ENCODE data around the gene L2HGDH.

The L2HGDH gene

DNA sequence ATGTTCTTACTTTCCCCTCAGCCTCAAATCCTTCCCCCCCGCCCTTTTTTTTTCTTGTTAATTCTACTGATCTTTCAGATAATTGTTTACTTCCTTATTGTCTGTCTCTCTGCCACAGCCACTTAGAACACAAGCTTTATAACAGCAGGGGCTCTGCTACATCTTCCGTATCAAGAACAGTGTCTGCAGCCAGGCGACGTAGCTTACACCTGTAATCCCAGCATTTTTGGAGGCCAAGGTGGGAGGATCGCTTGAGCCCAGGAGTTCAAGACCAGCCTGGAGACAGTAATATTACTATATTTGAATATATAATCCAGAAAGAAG is 86.1 kb downstream of the L2HGDH start:
- FAIRE-seq: no peak

DNA sequence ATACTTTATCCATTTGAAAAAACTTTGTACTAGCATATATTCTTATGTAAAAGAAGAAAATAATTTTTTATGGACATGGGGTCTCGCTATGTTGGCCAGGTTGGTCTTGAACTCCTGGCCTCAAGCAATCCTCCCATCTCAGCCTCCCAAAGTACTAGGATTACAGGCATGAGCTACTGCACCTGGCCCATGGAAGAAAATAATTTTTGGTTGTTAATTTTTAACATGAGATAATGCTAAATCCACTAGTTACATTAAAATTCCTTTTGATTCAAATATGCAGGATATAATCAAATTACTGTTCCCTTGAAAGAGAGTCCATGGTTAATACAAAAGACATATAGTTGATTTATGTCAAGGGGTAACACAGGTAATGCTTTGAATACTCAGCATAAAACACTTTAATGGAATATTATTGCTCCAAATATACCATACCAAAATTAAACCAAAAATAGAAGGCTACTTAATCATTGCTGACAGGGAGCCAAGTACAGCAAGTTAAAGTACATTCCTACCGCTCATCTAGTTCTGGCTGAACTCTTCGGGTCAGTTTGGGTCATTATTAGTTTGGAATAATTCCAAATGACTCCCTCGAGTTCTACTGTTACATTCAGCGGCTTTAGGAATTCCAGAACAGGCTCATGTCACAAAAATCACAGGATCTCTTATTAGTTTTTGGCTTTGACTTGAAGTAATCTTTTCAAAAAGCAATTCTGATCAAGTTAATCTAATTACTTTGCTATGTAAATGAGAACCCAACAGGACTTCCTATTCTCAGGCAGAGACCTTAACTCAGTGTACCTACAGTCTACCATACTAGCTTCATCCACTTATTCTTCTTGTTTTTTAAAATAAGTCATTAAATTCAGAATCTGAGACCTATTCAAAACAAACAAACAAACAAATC is 86.7 kb downstream of the L2HGDH start:
- no peak for FAIRE-seq

DNA sequence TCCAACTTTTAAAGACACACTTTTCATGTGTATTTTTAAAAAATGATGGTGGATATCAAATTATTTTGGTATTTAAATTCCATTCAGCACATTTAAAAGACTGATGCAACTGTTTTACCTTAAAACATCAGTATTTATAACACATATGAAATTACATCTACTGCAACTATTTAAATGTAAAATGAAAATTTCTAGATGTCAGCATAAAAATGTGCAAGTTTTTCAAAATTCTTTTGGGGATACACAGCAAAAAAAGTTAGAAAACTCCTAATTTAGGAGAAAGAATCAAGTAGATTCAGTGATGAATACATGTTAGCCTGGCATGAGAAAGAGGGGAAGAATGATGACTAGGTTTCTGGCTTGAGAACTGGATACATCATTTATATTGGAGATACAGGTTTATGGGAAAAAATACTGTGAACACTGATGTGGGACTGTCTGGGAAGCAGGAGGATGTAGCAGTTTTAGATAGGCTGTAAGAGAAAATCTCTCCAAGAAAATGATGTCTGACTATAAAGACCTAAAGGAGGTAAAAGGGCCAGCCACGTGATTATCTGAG is 89.9 kb downstream of the L2HGDH start:
- no peak for FAIRE-seq

DNA sequence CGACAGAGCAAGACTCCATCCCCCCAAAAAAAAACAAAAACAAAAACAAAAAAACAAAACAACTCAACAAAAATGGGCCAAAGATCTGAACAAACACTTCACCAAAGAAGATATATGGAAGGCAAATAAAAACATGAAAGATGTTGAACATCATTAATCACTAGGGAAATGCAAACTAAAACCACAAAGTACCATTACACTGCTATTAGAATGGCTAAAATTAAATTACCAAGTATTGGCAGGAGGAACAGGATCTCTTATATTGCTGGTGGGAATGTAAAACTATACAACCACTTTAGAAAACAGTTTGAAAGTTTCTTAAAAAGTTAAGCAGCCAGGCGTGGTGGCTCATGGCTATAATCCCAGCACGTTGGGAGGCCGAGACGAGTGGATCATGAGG is 93.5 kb downstream of the L2HGDH start:
- no peak for FAIRE-seq

DNA sequence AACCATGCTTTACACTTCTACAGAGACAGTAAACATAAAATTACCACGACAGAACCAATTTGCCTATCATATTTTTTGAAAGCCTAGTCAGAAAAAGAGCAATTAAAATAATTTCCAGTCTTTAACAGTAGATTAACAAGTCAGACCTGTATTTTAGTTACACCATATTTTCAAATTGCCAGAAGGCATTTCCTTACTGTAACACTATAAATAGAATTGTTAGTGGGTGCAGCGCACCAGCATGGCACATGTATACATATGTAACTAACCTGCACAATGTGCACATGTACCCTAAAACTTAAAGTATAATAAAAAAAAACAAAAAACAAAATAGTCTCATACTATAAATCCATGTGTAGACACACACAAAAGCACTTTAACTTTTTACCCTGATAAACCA is 96.6 kb downstream of the L2HGDH start:
- FAIRE-seq: no peak

DNA sequence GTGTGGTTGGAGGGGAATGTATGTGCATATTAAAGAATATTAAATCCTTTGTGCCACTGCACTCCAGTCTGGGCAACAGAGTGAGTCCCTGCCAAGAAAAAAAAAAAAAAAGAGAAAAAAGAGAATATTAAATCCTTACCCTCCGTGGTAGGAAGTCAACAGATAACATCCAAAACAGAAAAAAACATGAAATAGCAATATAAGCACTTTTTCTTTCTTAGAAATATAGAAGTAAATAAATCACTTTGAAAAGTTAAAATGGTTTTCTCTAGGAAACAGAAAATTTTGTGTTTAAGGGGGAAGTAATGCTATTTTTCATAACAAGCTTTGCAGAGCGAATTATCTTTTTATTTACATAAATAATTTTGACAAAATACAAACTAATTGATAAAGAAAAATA is 98.2 kb downstream of the L2HGDH start:
- no peak for FAIRE-seq

DNA sequence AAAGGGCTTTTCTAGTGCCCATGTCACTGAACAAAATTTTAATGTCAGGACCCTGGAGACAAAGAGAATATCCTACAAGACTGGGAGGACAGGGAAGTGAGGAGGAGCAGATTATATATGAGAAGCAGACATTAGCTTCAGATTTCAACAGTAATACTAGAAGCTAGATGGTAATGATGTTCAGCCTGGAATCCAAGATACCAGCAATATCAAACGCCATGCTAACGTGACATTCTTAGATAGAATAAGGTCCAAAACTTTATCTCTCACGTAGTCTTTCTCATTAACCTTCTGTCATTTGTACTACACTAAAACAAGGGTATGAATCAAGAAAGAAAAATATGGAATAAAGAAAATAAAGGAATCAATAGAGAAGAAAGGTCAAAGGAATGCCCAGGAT is 99.3 kb downstream of the L2HGDH start:
- no peak for FAIRE-seq

DNA sequence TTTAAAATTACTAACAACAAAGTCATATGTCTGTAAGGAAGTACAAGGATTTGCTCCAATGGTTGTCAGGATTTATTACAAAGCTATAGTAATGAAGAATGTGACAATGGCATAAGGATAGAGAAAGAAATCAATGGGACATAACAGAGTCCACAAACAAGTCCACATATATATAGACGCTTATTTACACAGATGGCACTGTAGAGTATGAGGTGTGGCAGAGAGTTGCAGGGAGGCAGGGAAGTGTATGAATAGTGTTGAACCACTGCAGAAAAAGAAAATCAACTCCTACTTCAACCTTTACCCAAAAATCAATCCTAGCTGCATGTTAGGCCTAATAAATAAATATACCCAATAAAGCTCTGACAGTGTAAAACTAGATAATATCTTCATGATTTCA is 102.0 kb downstream of the L2HGDH start:
- FAIRE-seq: no peak

DNA sequence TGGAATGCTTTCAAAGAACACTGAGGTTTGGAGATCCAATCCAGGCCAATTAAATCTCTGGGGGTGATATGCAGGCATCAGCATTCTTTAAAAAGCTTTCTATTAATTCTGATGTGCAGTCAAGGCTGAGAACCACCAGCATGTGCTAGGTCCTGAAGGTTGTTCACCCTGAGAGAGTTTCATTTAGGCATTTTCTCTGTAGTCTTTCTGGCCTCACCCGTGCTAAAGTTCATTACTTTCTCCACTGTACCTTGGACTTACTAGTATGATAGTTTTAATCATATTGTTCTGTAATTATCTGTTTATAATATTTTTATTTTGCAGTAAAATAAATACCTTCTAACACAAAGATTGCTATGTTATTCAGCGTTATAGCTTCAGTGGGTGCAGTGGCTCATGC is 113.5 kb downstream of the L2HGDH start:
- FAIRE-seq: no peak

DNA sequence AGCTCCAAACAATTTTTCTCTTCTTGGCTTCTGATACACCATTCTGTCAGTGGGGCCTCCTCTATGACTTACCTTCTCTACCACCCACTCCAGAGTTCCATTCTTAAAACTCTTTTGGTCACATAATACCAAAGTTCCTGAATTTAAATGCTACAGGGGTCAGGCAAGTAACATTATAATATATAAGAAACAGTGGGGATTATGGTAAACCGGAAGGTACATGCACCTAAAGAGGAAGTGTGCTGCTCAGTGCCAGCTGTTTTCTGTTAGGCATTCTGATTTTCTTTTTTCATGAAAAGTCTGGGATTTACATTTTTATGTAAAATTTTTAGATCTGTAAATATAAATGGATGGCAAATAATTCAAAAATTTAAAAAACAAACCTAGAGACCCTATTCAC is 120.5 kb downstream of the L2HGDH start:
- FAIRE-seq: no peak
